Nephron (organoid): ENCODE measurements around the gene TAGLN2.

ENCODE experiments used
- H3K27ac Mint-ChIP-seq, 3 experiments: 2 replicates each; pipeline ENCODE4 v1.8.0; 2020; ENCODE audit warnings: mixed read lengths in 3 of 3, mild to moderate bottlenecking in 2 of 3, moderate library complexity in 1 of 3
- H3K27me3 Mint-ChIP-seq: 2 replicates; pipeline ENCODE4 v1.8.0; 2021; ENCODE audit warnings: low read depth, mild to moderate bottlenecking, moderate library complexity, mixed read lengths
- H3K36me3 Mint-ChIP-seq: 2 replicates; pipeline ENCODE4 v1.8.0; 2020; ENCODE audit warnings: low read depth, mixed read lengths
- H3K4me1 Mint-ChIP-seq: 2 replicates; pipeline ENCODE4 v1.8.0; 2020; ENCODE audit warnings: mixed read lengths
- H3K4me3 Mint-ChIP-seq, 3 experiments: 2 replicates each; pipeline ENCODE4 v1.8.0; 2020; ENCODE audit warnings: mild to moderate bottlenecking in 3 of 3, mixed read lengths in 3 of 3, moderate library complexity in 2 of 3
- H3K9me3 Mint-ChIP-seq: 2 replicates; pipeline ENCODE4 v1.8.0; 2020; ENCODE audit warnings: mixed read lengths
- TF ChIP-seq, protein P1 (sequence below), 3 experiments: fragments of 200-600 bp; sonication (generic); IDR thresholded peaks; one replicate each; pipeline ENCODE4 v1.5.0; 2021; ENCODE audit warnings: antibody characterized with exemption in 3 of 3; ENCODE audit not compliant: unreplicated experiment in 3 of 3

TAGLN2 gene

DNA sequence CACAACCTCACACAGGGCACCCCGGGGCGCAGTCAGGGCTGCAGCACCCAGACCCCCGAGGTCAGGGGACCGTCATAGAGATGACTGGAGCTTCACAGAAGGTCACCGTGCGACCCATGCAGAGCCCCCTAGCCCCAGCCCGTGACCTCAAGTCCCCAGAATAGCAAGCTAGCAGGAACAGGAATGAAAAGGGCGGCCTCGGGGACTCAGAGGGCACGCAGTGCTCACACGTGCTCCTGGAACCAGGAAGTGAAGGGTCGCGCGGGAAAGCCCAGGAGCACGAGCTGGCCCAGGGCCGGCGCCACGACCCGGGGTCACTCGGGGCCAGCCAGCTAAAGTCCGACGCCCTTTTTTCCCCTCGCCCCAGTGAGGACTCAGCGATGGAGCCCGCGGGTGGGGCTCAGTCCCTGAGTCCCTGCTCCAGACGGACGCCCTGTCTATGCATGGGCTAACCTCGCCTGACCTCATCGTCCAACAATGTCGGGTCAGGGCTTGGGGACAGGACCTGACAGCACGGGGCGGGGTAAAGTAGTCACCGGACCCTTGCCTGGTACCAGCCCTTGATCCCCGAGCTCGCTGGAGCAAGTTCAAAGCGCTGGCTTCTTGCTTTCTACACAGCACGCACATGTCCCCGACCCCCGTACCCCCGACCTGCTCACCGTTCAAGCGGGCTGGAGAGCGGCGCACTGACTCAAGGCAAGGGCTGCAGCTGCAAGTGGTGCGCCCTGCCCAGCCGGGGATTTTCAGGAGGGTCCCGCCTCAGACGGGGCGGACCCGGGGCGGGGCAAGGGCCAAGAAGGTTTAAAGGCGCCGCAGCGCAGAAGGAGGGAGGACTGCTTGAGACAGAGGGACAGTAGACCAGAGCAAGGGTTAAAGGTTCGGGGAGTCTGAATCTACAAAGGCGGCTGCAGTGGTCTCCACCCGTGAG lies at the start of gene TAGLN2:
Gene TAGLN2, minus strand, starts transcription at position 717 of the 928 bp plus-strand sequence. CDS start 4,998 bp downstream, outside the sequence.
- H3K36me3 Mint-ChIP-seq, result peaks cover 14% of the 10 kb centered on the region
- peak within 1 kb of the TSS; percentile 88 to 93 (median 92) for H3K27ac Mint-ChIP-seq
- TF ChIP-seq, protein P1, sequence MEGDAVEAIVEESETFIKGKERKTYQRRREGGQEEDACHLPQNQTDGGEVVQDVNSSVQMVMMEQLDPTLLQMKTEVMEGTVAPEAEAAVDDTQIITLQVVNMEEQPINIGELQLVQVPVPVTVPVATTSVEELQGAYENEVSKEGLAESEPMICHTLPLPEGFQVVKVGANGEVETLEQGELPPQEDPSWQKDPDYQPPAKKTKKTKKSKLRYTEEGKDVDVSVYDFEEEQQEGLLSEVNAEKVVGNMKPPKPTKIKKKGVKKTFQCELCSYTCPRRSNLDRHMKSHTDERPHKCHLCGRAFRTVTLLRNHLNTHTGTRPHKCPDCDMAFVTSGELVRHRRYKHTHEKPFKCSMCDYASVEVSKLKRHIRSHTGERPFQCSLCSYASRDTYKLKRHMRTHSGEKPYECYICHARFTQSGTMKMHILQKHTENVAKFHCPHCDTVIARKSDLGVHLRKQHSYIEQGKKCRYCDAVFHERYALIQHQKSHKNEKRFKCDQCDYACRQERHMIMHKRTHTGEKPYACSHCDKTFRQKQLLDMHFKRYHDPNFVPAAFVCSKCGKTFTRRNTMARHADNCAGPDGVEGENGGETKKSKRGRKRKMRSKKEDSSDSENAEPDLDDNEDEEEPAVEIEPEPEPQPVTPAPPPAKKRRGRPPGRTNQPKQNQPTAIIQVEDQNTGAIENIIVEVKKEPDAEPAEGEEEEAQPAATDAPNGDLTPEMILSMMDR (IDR thresholded peaks at IDR 0.05; ENCODE audit: unreplicated experiment in 3 of 3), result no peak
- no peaks in the 10 kb centered on the region for H3K27me3 Mint-ChIP-seq
- H3K4me1 Mint-ChIP-seq, result peaks cover 55% of the 10 kb centered on the region
- peak within 1 kb of the TSS; percentile 97 for H3K4me3 Mint-ChIP-seq
- H3K9me3 Mint-ChIP-seq, result no peaks in the 10 kb centered on the region

DNA sequence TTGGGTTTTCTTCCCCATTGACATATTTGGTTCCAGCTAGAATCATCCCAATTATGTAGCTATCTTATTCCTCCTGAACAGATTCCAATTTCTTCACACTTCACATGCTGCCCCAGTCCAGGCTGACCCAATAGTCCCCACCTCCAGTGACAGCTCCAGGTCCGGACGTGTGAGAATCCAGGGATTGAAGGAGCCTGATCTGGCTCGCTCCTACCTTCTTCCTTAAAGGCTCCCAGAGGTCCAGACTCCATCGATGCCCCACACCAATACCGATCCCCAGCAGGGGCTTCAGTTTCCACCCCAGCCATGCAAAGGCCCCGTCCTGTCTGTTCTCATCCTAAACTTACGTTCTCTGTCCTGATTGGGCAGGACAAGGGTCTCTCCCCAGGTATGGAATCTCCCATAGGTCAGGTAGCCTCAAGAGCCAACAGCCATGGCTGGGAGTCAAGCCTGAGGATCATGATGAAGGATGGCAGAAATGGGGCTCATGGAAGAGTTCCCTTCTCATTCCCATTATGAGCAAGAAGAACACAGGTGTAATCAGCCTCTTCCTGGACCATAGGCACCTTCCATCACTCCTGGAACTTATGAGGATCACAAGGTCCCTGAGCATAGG lies 49.2 kb upstream of the TAGLN2 start:
- Mint-ChIP-seq H3K27me3 (peaks cover 5% of the 10 kb centered on the region), H3K27ac (no peak overlapping the region), H3K36me3 (no peaks in the 10 kb centered on the region), H3K9me3 (no peaks in the 10 kb centered on the region), H3K4me3 (no peak overlapping the region), H3K4me1 (peaks cover 6% of the 10 kb centered on the region)
- TF ChIP-seq, protein P1 (IDR thresholded peaks at IDR 0.05; ENCODE audit: unreplicated experiment in 3 of 3), result no peak

DNA sequence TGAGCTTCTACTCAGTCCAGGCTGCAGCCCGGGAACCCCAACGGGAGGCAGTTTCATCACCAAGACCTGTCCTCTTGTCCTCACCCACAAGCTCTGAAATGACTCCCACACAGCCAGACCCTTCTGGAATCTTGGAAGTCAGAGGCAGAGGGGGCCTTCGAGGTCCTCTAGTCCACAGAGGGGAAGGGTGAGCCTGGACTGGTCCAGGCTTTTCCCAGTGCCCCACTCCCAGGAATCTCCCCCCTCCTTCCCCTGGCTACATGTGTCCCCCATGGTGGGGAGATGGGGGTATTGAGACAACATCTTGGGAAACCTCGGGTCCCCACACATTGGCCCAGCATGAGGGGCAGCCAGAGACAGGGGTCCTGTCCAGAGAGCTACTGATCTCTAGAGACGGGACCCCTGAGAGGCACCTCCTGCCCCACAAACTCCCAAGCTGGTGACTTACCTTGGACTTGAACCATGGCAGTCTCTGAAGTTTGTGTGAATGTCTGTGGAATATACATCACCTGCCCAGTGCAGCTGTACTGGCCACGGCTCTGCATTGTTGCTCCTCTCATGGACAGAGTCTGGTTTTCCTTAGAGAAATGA lies 48.1 kb upstream of the TAGLN2 start:
- TF ChIP-seq, protein P1 (IDR thresholded peaks at IDR 0.05; ENCODE audit: unreplicated experiment in 3 of 3), result no peak
- no peak overlapping the region for H3K4me3 Mint-ChIP-seq
- H3K9me3 Mint-ChIP-seq, result no peaks in the 10 kb centered on the region
- H3K4me1 Mint-ChIP-seq, result no peaks in the 10 kb centered on the region
- no peak overlapping the region for H3K27ac Mint-ChIP-seq
- H3K27me3 Mint-ChIP-seq, result peaks cover 10% of the 10 kb centered on the region
- H3K36me3 Mint-ChIP-seq, result no peaks in the 10 kb centered on the region

DNA sequence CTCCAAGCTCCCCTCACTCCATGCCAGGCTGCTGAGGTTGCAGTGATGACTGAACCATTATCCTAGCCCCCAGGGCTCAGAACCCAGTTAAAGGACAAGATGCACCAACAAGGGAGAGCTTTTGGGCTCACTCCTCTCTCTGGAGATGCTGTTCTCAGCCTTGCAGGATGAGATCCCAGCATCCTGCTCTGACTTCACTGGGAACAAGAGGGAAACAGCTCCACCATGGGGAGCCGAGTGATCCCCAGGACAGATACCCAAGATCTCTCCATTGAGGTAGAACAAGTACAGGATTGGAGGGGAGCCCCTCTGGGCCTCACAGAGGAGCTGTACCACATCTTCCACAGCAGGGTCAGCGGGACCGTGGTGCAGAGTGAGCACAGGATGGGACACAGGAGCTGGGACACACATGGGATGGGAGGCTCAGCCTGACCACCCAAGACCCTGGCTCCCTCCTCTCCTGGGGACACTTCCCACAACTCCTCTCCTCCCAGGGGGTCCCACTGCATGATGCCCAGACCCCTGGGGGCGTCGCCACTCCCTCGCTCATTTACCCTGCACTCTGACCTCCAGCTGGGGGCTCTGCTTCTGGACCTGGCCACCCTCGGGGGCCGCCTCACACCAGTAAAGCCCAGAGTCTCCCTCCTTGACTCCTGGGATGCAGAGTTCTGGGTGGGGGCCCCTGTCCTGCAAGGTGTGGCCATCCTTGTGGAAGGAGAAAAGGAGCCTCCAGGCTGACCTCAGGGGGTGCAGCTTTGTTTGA lies 47.3 kb upstream of the TAGLN2 start:
- Mint-ChIP-seq H3K9me3 (no peaks in the 10 kb centered on the region), H3K27ac (no peak overlapping the region), H3K4me1 (no peaks in the 10 kb centered on the region), H3K27me3 (peaks cover 13% of the 10 kb centered on the region), H3K4me3 (no peak overlapping the region), H3K36me3 (no peaks in the 10 kb centered on the region)
- TF ChIP-seq, protein P1 (IDR thresholded peaks at IDR 0.05; ENCODE audit: unreplicated experiment in 3 of 3), result no peak

DNA sequence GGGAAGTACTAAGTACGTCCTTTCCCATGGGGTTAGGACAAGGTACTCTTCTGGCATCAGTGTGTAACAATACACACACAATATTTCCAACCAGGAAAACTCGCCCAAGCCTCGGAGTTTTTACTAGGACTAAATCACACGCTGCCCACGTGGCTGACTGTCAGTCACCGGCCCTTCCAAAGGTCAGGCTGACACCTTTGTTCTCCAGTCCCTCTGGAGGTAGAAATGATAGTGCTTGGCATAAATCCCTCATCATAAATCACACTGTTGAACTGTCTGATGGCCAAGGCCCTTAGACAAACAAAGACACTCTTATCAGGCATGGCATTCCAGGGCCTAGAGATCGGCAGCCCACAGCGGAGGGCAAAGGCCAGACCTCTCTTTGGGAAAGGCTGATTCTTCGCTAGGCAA lies 45.6 kb upstream of the TAGLN2 start:
- TF ChIP-seq, protein P1 (IDR thresholded peaks at IDR 0.05; ENCODE audit: unreplicated experiment in 3 of 3), result no peak
- H3K27ac Mint-ChIP-seq, result no peak overlapping the region

More for the DNA sequence above, 45.6 kb upstream of the TAGLN2 start:
- H3K36me3 Mint-ChIP-seq, result no peaks in the 10 kb centered on the region
- H3K9me3 Mint-ChIP-seq, result no peaks in the 10 kb centered on the region
- no peaks in the 10 kb centered on the region for H3K4me1 Mint-ChIP-seq
- H3K27me3 Mint-ChIP-seq, result peaks cover 13% of the 10 kb centered on the region
- H3K4me3 Mint-ChIP-seq, result no peak overlapping the region
